A549 treated with CORT108297 at 1 μM for 4 hours (cell line): ENCODE data around the gene CIAO3. TPM values are rescaled to one million over a fixed set of nuclear protein-coding genes. Genes with fewer than 3 reads are reported as not detected.

ENCODE experiments used
- total RNA-seq: library from RNA; stranded (reverse); fragments of 200-300 nt; extraction: Qiagen RNA extraction; gene quantifications from 5 replicates; pipeline ENCODE4 v1.2.3, GENCODE V29; 2022

CIAO3 gene
- 19.6 to 27.7 TPM (median 25.6 TPM) in 5 replicates for total RNA-seq

DNA sequence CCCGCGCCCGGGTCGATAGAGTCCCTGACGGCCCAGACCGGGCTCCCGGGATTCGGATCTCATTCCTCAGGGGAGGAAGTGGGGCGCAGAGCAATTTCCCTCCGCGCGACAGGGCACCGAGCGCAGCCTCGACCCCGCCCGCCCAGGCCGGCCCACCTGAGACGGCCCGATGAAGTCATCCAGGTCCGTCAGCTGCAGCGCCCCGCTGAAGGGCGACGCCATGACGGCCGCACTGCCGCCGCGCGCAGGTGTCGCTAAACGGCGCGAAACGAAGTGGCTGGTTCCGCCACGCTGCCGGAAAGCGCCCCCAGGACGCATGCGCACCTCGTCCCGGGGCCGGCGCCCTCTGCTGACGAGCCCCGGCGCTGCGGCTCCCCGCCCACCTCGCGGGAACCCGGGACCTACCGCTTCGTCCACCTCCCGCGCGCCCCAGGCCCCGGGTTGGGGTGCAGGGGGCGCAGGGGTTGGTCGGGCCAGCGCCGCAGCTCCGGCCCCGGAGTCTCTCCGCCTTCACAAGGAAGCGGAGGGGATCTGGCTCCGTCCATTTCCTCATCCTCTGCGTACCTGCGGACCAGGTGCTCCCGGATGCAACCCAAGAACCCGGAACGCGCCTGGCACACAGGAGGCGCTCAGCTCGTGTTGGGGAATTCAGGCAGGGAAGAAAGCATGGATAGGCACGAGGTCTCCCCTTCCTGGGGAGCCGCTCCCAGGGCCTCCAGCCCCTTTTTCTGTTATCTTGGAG, at the start of gene CIAO3:
Gene CIAO3, minus strand, starts transcription at position 234 of the 742 bp plus-strand sequence. Its CDS starts 12 bp downstream, at position 222.

GRCh38 chr16:788399-789126, 47.8 kb upstream of the CIAO3 start, which contains the start of gene CHTF18:
Gene CHTF18, plus strand, starts transcription at chr16:788620. Its CDS starts 65 bp downstream, at chr16:788685.

GRCh38 chr16:787978-788398, 47.2 kb upstream of the CIAO3 start, which contains the start of gene RPUSD1:
Gene RPUSD1, minus strand, starts transcription at chr16:788381. Its CDS starts 644 bp downstream, at chr16:787737.

DNA sequence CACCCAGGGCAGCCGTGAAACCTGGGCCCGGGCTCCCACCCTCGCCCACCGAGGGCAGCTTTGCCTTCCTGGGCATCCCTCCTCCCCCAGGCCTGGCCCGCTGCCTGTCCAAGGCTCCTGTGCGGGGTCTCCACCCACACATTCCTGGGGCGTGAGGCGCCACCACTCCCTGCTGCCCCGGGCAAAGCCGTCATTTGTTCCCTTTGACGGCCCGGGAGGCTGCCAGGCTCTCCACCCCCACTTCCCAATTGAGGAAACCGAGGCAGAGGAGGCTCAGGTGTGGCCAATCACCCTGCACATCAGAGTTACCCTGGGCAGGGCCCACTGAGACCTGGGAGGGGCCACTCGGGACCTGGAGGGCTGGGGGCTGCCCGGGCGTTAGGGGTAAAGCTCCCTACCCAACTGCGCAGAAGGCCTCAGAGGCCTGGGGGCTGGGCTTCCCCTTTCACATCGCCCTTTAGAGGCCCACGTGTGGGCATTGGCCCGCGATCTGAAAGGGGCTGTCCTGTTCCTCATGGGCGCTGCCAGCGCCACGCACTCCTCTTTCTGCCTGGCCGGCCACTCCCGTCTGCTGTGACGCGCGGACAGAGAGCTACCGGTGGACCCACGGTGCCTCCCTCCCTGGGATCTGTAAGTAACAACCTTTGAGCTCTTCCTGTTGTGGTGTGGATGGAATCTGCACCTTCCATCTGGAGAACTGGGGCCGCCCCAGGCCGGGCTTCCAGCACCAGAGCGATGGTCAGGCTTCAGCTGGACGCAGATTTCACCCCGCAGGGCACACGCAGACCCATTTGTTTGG, 19.9 kb upstream of the CIAO3 start, which contains the start of gene MSLN:
Gene MSLN, plus strand, starts transcription at position 190 of the 799 bp plus-strand sequence. CDS start 1,947 bp downstream, outside the sequence.

DNA sequence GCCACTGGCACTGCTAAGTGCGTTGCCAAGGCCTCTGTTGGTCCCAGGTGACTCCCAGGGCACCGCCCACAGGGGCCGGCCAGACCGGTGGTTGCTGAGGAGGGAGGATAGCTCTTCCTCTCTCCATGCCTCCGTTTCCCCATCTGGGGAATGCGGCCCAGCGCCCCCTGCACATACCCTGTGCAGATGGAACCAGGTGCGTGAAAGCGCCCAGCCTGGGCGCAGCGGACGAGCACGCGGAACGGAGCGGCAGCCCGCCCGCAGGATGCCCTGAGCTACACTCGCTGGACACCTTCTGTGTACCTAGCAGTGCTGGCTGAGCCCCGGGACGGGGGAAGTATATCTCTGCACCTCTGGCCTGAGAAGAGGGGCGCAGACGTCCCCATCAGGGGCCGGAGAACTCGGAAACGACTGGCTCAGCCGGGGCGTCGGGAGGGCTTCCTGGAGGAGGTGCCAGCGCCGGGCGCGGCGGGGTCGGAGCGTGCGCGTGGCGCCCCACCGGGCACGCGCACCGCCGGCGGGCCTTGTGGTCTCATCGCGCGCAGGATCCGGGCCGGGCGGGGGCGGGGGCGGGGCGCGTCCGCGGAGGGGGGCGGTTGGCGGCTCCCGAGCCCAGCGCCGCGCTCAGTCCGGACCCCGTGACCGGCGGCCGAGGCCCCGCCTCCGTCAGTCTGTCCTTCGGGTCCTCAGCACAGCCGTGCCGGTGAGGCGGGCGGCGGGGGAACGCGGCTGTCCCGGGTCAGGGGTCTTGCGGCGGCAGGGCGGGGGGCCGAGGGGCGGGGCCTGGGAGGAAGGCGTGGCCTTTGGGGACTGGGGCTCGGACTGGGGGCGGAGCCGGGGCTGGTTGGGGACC, 14.1 kb downstream of the CIAO3 start, which contains the start of the genes CCDC78 and HAGHL:
Gene CCDC78, minus strand, starts transcription at position 6 of the 853 bp plus-strand sequence. CDS start 76 bp downstream, outside the sequence.
Gene HAGHL, plus strand, starts transcription at position 669 of the 853 bp plus-strand sequence. CDS start 404 bp downstream, outside the sequence.

DNA sequence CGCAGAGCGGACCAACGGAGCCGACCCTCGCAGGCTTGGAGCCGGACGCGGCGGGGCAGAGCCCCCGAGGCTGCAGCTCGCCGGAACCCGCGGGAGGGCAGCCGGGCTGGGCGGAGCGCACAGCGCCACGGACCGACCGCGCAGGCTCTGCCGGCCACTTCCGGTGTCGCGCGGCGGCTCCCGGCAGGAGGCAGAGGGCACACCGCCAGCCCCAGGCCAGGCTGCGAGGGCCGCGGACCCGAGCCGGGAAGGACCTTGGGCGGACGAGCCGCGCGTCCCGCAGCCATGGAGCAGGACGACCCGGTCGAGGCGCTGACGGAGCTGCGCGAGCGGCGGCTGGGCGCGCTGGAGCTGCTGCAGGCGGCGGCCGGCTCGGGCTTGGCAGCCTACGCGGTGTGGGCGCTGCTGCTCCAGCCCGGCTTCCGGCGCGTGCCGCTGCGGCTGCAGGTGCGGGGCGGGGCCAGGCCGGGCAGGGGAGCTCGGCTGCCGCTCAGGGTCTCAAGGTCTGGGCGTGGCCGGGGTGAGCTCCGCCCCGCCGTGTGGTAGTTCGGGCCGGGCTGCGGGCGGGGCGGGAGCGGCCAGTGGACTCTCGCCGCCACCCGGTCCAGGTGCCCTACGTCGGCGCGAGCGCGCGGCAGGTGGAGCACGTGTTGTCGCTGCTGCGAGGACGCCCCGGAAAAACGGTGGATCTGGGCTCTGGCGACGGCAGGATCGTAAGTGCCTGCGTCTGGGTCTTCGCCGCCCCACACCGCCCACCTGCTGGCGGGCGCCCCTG, 19.6 kb downstream of the CIAO3 start, which contains the start of gene ANTKMT:
Gene ANTKMT, plus strand, starts transcription at position 157 of the 775 bp plus-strand sequence. Its CDS starts 129 bp downstream, at position 286.

GRCh38 chr16:714558-715476, 26.0 kb downstream of the CIAO3 start, which contains the start of gene METRN:
Gene METRN, plus strand, starts transcription at chr16:715118. Its CDS starts 172 bp downstream, at chr16:715290.

DNA sequence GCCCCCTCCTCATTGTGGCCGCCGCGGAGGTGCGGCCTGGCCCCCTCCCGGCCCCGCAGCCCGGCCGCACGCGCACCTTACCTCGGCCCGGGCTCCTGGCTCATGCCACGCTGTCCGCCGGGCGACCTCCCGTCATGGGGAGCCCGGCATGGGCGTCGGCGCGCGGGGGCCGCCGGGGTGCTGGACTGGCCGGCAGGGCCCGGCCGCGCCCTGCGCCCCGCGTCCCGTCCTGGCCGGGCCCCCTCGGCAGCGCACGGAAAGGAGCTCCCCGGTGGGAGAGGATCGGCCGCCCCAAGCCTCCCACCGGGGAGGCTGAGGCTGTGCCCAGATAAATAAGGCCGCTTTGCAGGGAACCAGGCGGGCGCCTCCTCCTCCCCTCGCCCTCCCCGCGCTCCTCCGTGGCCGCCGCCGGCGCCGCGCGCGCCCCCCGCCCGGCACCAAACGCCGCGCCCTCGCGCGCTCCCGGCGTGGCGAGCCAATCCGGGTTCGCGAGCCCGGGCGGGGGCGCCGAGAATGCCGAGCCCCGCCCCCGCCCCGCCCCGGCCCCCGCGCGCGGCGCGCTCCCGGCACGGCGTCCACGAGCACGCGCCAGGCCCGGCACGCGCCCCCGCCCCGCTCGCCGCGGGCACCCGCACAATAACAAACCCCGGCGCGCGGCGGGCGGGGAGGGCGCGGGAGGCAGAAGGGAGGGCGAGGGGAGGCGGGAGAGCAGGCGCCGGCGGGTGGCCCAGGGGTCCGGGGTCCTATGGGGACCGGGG, 35.2 kb downstream of the CIAO3 start, which contains the start of gene FBXL16:
Gene FBXL16, minus strand, starts transcription at position 371 of the 758 bp plus-strand sequence. CDS start 8,396 bp downstream, outside the sequence.

DNA sequence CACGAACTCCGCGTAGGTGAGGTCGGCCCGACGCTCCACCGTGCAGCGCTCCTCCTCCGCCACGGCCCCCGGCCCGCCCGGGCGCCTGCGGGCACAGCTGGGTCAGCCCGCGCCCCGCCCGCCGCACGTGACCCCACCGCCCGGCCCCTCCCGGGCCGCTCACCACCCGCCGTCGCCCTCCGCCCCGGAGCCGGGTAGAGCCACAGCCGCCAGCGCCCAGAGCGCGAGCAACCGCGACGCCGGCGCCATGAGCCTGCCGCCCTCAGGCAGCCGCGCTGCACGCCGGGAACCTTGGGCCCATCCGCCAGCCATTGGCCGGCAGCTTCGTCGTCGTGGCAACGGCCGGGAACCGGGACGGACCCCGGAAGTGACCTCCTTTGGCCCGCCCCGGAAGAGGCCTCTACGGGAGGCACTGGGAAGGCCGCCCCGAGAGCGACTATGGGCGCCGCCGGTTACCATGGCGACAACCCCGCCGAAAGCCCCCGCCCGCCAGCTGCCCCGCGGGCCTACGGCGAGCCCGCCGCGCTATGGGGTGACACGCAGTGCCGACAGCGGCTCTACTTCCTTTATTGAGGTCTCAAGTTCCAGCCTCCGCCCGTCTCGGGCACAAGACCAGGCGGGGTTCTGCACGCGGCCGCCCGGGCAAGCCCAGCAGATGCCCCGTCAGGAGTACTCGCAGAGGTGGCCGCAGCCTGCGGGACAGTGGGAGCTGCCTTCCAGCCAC, 56.6 kb downstream of the CIAO3 start, which contains the start of gene JMJD8:
Gene JMJD8, minus strand, starts transcription at position 264 of the 724 bp plus-strand sequence. Its CDS starts 15 bp downstream, at position 249.

GRCh38 chr16:679814-680624, 60.8 kb downstream of the CIAO3 start, which contains the start of gene STUB1:
Gene STUB1, plus strand, starts transcription at chr16:680410. Its CDS starts 116 bp downstream, at chr16:680526.

Other genes with a start within 250 kb of the CIAO3 start
- gene CAPN15, start 213.3 kb downstream of the CIAO3 start, total RNA-seq = 43.1 to 85.3 TPM (median 79.8 TPM) in 5 replicates
- 0.11 to 0.21 TPM (median 0.16 TPM) in 5 replicates for gene PRR35, start 180.6 kb downstream of the CIAO3 start, total RNA-seq
- 0.18 to 0.31 TPM (median 0.23 TPM) in 5 replicates for gene NHLRC4, start 174.0 kb downstream of the CIAO3 start, total RNA-seq
- gene PIGQ, start 171.0 kb downstream of the CIAO3 start, total RNA-seq = 29.7 to 46.5 TPM (median 42.0 TPM) in 5 replicates
- gene RAB40C, start 150.9 kb downstream of the CIAO3 start, total RNA-seq = 13.6 to 21.0 TPM (median 19.8 TPM) in 5 replicates
- 0.10 to 0.22 TPM (median 0.17 TPM) in 5 replicates for gene WFIKKN1, start 110.0 kb downstream of the CIAO3 start, total RNA-seq
- 80.2 to 152 TPM (median 145 TPM) in 5 replicates for gene METTL26, start 104.7 kb downstream of the CIAO3 start, total RNA-seq
- gene MCRIP2, start 99.2 kb downstream of the CIAO3 start, total RNA-seq = 18.9 to 46.8 TPM (median 43.8 TPM) in 5 replicates
- gene WDR90, start 91.6 kb downstream of the CIAO3 start, total RNA-seq = 15.6 to 33.0 TPM (median 31.9 TPM) in 5 replicates
- 60.9 to 107 TPM (median 100 TPM) in 5 replicates for gene RHOT2, start 72.9 kb downstream of the CIAO3 start, total RNA-seq
- 0.35 to 2.0 TPM (median 1.6 TPM) in 5 replicates for gene RHBDL1, start 65.3 kb downstream of the CIAO3 start, total RNA-seq
- 81.2 to 132 TPM (median 119 TPM) in 5 replicates for gene STUB1, start 60.6 kb downstream of the CIAO3 start, total RNA-seq
- 59.4 to 85.3 TPM (median 82.4 TPM) in 5 replicates for gene JMJD8, start 56.7 kb downstream of the CIAO3 start, total RNA-seq
- gene WDR24, start 50.6 kb downstream of the CIAO3 start, total RNA-seq = 4.4 to 6.5 TPM (median 6.0 TPM) in 5 replicates
- gene FBXL16, start 35.2 kb downstream of the CIAO3 start, total RNA-seq = 2.7 to 5.7 TPM (median 5.3 TPM) in 5 replicates
- gene METRN, start 25.9 kb downstream of the CIAO3 start, total RNA-seq = 68.1 to 229 TPM (median 214 TPM) in 5 replicates
- gene ANTKMT, start 19.9 kb downstream of the CIAO3 start, total RNA-seq = 27.8 to 63.8 TPM (median 62.1 TPM) in 5 replicates
- 3.5 to 7.1 TPM (median 6.3 TPM) in 5 replicates for gene CCDC78, start 14.6 kb downstream of the CIAO3 start, total RNA-seq
- 13.9 to 21.0 TPM (median 20.3 TPM) in 5 replicates for gene HAGHL, start 13.9 kb downstream of the CIAO3 start, total RNA-seq
- 2.1 to 3.7 TPM (median 2.5 TPM) in 5 replicates for gene MSLN, start 19.7 kb upstream of the CIAO3 start, total RNA-seq
- 33.6 to 55.9 TPM (median 53.5 TPM) in 5 replicates for gene RPUSD1, start 47.4 kb upstream of the CIAO3 start, total RNA-seq
- 15.9 to 33.5 TPM (median 29.7 TPM) in 5 replicates for gene CHTF18, start 47.6 kb upstream of the CIAO3 start, total RNA-seq
- not detected in 5 replicates for gene GNG13, start 59.7 kb upstream of the CIAO3 start, total RNA-seq
- 7.6 to 11.4 TPM (median 9.1 TPM) in 5 replicates for gene LMF1, start 230.0 kb upstream of the CIAO3 start, total RNA-seq
- gene SOX8, start 240.8 kb upstream of the CIAO3 start, total RNA-seq = 0.65 to 1.7 TPM (median 1.4 TPM) in 5 replicates